GM19099 (cell line): ENCODE measurements around the gene PABPN1.

ENCODE experiments used
- POLR2A ChIP-seq: IDR thresholded peaks from 3 replicates; pipeline ENCODE4 v1.6.1; 2011; ENCODE audit warnings: low read depth; ENCODE audit not compliant: insufficient read length; ENCODE audit errors: extremely low read depth

PABPN1 gene

DNA sequence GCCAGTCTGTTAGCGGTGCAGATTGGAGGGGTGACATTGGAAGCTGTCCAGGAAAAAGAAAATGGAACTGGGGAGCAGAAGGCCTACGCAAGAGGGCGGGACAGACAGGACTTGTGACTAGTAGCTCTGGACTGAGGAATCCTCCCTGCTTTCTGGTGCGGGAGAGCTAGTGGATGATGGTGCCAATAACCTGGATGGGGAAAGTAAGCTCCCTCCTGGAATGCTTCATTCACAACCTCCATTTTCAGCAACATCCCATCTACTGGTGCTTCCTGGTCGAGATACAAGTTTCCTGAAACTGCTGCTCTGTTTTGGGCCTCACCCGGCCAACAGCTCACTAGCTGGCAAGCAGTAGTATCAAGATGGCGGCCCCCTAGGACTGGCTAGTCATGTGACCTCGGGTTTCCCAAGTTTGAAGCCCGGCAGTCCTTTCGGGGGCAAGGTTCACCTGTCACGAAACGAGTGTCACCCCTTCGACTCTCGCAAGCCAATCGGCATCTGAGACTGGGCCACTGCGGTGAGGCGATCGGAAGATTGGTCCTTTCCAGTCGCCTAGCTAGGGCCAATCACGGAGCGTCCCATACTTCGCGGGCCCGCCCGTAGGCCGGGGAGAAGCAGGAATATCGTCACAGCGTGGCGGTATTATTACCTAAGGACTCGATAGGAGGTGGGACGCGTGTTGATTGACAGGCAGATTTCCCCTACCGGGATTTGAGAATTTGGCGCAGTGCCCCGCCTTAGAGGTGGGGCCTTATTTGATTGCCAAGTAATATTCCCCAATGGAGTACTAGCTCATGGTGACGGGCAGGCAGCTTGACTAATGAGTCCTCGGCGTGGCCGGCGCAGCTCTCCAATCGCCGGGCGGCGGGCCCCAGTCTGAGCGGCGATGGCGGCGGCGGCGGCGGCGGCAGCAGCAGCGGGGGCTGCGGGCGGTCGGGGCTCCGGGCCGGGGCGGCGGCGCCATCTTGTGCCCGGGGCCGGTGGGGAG lies at the start of gene PABPN1:
Gene PABPN1, plus strand, starts transcription at position 874 of the 988 bp plus-strand sequence. Its CDS starts 13 bp downstream, at position 887.
- TF ChIP-seq POLR2A: peak; percentile 72

DNA sequence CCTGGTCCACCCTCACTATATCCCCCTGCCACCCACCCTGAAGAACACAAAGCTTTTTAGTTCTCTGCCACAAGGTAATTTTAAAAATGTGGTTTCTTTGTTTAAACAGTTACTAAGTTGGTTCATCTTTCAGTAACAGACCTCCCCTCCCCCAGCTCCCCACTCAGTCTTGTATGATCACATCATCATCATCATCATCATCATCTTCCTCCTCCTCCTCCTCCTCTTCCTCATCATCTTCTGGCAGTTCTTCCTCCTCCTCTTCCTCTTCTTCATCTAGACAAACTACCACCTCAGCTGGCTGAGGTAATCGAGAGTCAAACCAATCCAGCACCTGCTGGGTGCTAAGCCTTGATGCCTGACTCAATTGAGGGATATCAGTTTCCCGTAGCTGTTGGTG lies 45.8 kb upstream of the PABPN1 start:
- TF ChIP-seq POLR2A: no peak

- no peak for TF ChIP-seq POLR2A
Observed at GRCh38 chr14:23277189-23277588, 44.1 kb upstream of the PABPN1 start.

DNA sequence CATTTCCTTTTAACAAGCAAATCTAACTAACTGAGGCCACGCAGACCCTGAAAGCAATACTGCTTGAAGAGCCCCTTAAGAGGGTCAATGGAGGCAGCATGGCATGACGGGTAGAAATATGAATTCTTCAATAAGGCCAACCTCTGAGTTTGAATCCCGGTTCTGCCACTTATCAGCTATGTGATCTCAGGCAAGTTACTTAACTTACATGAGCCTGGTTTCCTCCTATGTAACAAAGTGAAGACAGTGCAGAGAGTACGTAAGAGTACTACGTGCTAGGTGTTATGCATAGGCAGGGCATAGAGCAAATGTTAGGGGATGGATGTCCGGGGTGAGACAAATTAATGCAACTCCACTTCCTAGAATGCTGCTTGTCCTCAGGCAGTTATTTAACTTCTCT lies 40.0 kb upstream of the PABPN1 start:
- TF ChIP-seq POLR2A: no peak

DNA sequence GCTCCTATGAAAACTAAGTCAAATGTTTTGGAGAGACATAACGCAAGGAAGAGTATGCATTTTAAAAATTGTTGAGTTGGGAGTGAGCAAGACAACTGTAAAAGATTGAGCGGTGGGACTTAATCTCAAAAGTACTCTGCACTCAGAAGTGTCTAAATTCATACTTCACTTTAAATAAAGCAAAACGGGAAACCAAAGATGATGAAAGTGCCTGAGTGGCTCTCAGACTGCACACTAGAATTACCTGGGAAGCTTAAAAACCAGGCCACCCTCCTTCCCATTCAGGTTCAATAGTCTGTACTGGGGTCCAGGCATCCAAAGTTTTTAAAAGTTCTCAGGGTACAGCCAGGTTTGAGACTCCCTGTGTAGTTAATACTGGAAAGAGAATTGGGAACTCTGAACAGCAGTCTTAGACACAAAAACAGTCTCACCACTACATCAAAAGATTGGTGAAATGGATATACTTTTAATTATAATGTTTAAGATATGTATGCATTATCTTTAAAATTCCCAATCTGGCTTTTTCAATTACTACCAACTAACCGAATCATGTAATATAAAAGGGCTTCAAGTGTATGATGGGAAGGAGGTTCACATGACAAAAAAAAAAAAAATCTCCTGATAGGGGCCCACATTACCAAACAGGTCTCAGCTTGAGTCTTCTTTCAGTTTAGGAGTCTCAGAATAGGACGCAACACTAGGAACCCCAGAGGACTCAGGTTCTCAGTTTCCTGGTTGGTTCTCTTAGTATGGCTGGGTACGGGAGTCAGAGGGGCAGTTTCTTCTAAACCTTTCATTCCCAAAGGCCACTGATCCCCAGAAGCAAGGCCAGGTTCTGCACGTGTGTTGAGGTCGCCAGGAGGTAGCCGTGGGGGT lies 36.4 kb upstream of the PABPN1 start:
- TF ChIP-seq POLR2A: peak; percentile 38

- no peak for TF ChIP-seq POLR2A
Observed at GRCh38 chr14:23285530-23286019, 35.7 kb upstream of the PABPN1 start.

GRCh38 chr14:23286020-23286901 lies 35.0 kb upstream of the PABPN1 start, which contains the start of gene HOMEZ:
Gene HOMEZ, minus strand, starts transcription at chr14:23286132. Its CDS starts 180 bp downstream, at chr14:23285952.
- TF ChIP-seq POLR2A: peak; percentile 76

- TF ChIP-seq POLR2A: no peak
Observed at GRCh38 chr14:23286902-23287479, 34.3 kb upstream of the PABPN1 start.

DNA sequence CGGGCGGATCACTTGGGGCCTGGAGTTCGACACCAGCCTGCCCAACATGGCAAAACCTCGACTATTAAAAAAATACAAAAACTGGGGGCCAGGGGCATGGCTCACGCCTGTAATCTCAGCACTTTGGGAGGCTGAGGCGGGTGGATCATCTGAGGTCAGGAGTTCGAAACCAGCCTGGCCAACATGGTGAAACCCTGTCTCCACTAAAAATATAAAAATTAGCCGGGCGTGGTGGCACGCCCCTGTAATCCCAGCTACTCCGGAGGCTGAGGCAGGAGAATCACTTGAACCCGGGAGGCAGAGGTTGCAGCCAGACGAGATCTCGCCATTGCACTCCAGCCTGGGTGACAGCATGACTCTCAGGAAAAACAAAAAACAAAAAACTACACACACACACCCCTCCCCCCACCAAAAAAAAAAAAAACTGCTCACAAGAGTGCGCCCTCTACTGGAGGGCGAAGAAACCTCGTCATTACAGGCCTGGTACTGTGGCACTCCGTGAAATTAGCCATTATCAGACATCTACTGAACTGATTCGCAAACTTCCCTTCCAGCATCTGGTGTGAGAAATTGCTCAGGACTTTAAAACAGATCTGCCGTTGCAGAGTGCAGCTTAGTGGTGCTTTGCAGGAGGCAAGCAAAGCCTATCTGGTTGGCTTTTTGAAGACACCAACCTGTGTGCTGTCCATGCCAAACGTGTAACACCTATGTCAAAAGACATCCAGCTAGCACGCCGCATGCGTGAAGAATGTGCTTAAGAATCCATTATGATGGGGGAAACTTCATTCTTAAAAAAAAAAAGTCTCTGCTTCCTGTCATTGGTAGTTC lies 26.3 kb upstream of the PABPN1 start:
- no peak for TF ChIP-seq POLR2A

DNA sequence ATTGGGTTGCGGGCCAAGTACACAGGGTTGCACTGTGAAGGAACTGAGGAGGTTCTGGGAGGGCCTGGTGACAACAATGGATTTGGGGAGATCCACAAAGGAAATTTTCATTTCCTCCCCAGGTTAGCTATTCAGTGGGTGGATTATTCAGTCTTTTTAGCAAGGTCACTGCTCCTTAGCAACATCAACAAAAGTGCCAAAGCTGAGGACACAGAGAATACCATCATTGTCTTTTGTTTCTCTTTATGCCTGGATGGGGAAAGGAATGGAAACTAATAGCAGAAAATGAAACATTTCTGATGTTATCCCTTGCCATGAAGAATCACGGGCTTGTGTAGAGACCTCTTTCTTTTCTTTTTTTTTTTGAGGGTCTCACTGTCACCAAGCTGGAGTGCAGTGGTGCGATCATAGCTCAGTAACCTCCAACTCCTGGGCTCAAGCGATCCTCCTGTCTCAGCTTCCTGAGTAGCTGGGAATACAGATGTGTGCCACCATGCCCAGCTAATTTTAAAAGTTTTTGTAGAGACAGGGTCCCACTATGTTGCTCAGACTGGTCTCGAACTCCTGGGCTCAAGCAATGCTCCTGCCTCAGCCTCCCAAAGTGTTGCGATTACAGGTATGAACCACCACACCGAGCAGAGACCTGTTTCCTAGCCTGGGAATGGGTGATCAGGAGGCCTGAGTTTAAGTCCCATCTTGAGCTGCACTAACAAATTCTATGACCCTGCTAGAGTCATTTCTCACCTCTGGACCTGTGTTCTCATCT lies 25.1 kb upstream of the PABPN1 start:
- no peak for TF ChIP-seq POLR2A

- TF ChIP-seq POLR2A: no peak
Observed at GRCh38 chr14:23297096-23297495, 24.2 kb upstream of the PABPN1 start.

DNA sequence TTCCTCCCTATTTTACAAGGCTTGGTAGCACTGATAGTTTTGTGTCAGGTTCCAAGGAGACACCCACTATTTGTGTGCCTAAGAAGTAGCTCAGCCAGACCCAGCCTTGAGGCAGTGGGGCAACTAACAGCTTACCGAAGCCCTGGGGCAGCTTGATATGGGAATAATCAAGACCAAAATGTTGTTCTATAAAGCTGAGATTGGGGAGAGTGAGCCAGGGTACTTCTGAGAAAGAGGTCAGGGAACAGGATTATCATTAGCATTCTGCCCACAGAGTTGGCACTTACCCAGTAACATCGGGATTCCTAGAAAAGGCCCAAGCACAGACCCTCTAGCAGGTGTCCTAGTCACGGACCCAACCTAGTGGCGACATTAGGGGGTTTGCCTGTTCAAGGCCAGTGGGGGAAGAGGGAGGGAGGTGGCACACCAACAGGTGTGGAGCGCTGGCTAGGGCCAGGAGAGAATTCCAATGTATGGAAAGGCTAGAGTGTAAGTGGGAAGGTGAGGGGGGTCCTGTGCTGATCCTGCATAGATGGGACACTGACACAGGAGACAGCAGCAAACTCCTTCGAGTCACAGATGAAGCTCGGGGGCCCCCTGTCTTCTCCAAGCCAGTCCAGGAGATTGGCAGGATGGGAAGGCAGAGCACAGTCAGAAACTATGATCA lies 23.5 kb upstream of the PABPN1 start:
- no peak for TF ChIP-seq POLR2A
